ENCODE measurements around the gene DENND4B. TPM values are rescaled to one million over a fixed set of nuclear protein-coding genes. Genes with fewer than 3 reads are reported as not detected.
"Not testable (repeated sequence)": the region's sequence is repeated elsewhere in the genome, so short reads cannot be mapped to it uniquely, and the experiment has no call there.

Gene DENND4B
- total RNA-seq, 2 experiments from 2014 or later, result 147 to 173 TPM

DNA sequence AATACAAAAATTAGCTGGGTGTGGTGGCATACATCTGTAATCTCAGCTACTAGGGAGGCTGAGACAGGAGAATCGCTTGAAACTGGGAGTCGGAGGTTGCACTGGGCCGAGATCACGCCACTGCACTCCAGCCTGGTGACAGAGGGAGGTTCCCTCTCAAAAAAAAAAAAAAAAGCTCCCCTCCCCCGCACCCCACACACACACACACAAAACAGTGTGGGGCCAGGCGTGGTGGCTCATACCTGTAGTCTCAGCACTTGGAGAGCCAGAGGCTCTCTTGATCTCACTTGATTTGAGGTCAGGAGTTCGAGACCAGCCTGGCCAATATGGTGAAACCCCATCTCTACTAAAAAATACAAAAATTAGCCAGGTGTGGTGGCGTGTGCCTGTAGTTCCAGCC, 40.6 kb downstream of the DENND4B start:
- H3K4me1 Mint-ChIP-seq, result peaks cover 13% of the 10 kb centered on the region
- H3K27ac Mint-ChIP-seq, H3K27me3 Mint-ChIP-seq: not testable (repeated sequence)

GRCh38 chr1:153903841-153904455, 42.6 kb downstream of the DENND4B start:
- CTCF ChIA-PET, result no interaction called here
- Mint-ChIP-seq H3K4me1 (peaks cover 16% of the 10 kb centered on the region), H3K9me3 (ENCODE audit: low read depth) (no peaks in the 10 kb centered on the region), H3K4me3 (no peak overlapping the region), H3K36me3 (peaks cover 22% of the 10 kb centered on the region), H3K27ac (no peak overlapping the region), H3K27me3 (no peaks in the 10 kb centered on the region)
- ATAC-seq (no peak), DNase-seq (no peak)

More for the DNA sequence above, 40.6 kb downstream of the DENND4B start:
- not testable (repeated sequence) for H3K9me3 Mint-ChIP-seq (ENCODE audit: low read depth); DNase-seq; H3K4me3 Mint-ChIP-seq; ATAC-seq
- peaks cover 20% of the 10 kb centered on the region for H3K36me3 Mint-ChIP-seq
- CTCF ChIA-PET, result interaction anchor here (1.1 kb wide), 1 partner anchor 16 kb away, joined by 3 read pairs; no protein-coding TSS in a partner anchor

GRCh38 chr1:153899509-153899908, 47.0 kb downstream of the DENND4B start:
- Mint-ChIP-seq H3K27ac (no peak overlapping the region), H3K36me3 (peaks cover 12% of the 10 kb centered on the region), H3K9me3 (ENCODE audit: low read depth) (no peaks in the 10 kb centered on the region), H3K4me1 (peaks cover 13% of the 10 kb centered on the region), H3K27me3 (no peaks in the 10 kb centered on the region), H3K4me3 (no peak overlapping the region)
- ATAC-seq, result no peak
- DNase-seq, result no peak
- CTCF ChIA-PET, result no interaction called here

DNA sequence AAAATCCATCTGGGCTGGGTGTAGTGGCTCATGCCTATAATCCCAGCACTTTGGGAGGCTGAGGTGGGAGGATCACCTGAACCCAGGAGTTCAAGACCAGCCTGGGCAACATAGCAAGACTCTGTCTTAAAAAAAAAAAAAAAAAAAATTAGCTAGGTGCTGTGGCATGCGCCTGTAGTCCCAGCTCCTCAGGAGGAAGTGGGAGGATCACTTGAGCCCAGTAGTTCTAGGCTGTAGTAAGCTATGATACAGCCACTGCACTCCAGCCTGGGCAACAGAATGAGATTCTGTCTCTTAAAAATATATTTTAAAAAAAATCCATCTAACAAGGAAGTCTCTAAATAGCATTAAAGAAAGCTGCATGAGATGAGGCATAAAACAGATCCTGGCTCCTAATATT, 50.7 kb downstream of the DENND4B start:
- H3K9me3 Mint-ChIP-seq (ENCODE audit: low read depth); ATAC-seq; H3K27me3 Mint-ChIP-seq; H3K27ac Mint-ChIP-seq; DNase-seq; H3K4me3 Mint-ChIP-seq: not testable (repeated sequence)
- H3K36me3 Mint-ChIP-seq, result peaks cover 15% of the 10 kb centered on the region
- H3K4me1 Mint-ChIP-seq, result peaks cover 15% of the 10 kb centered on the region
- CTCF ChIA-PET, result interaction anchor here (1.7 kb wide), 1 partner anchor 98 kb away, joined by 5 read pairs; no protein-coding TSS in a partner anchor

GRCh38 chr1:153891042-153891441, 55.5 kb downstream of the DENND4B start:
- Mint-ChIP-seq H3K4me1 (peaks cover 30% of the 10 kb centered on the region), H3K36me3 (peaks cover 20% of the 10 kb centered on the region)
- H3K27ac Mint-ChIP-seq; ATAC-seq; H3K9me3 Mint-ChIP-seq (ENCODE audit: low read depth); H3K27me3 Mint-ChIP-seq; DNase-seq; H3K4me3 Mint-ChIP-seq; CTCF ChIA-PET: not testable (repeated sequence)

DNA sequence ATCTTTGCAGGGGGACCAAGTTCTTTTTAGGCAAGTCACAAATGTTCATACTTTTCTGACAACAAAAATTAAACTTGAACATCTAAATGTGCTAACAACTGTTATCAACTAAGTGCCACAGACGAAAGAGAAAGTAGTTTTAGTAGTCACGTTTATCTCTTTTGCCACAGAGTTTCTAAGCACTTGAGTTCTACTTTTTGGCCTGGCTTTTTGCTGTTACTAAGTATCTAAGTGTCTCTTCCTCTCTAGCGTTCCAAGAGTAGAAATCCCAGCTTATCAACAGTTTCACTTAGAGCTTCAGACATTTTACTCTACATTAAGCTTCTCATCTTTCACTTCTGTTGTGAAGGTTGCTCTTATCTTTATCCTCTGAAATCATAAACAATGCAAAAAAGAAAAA, 58.0 kb downstream of the DENND4B start:
- Mint-ChIP-seq H3K27ac (peak overlapping the region; percentile 73), H3K36me3 (peaks cover 21% of the 10 kb centered on the region), H3K4me1 (peaks cover 29% of the 10 kb centered on the region), H3K4me3 (peak overlapping the region; percentile 31), H3K27me3 (no peaks in the 10 kb centered on the region), H3K9me3 (ENCODE audit: low read depth) (no peaks in the 10 kb centered on the region)
- CTCF ChIA-PET, result interaction anchor here (0.7 kb wide), 1 partner anchor 321 kb away, joined by 3 read pairs; no protein-coding TSS in a partner anchor
- peak; percentile 55 for ATAC-seq
- no peak for DNase-seq

- ATAC-seq, result no peak
- DNase-seq, result no peak
- H3K27me3 Mint-ChIP-seq, result no peaks in the 10 kb centered on the region
- peaks cover 29% of the 10 kb centered on the region for H3K4me1 Mint-ChIP-seq
- H3K9me3 Mint-ChIP-seq (ENCODE audit: low read depth), result no peaks in the 10 kb centered on the region
- H3K4me3 Mint-ChIP-seq, result no peak overlapping the region
- peaks cover 17% of the 10 kb centered on the region for H3K36me3 Mint-ChIP-seq
- H3K27ac Mint-ChIP-seq, result no peak overlapping the region
- CTCF ChIA-PET, result interaction anchor here (0.7 kb wide), 1 partner anchor 33 kb away, joined by 5 read pairs; no protein-coding TSS in a partner anchor
These were observed 60.4 kb downstream of the DENND4B start for GRCh38 chr1:153886127-153886526.

DNA sequence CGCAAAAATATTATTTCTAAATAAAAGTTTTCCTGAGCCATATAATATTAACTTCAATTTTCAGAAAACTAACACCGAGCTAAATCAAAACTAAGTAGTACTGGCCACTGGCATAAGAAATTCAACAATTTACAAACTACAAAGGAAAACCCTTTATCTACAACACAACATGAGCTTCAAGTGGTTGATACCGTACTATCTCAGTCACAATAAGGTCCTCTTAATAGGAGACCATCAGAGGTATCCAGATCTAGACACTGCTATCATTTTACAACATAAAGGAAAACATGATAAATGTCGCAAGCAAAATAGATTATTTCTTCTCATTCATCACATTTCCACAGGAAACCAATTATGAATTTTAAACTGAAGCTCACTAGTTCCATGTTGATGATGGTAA, 63.3 kb downstream of the DENND4B start:
- no peaks in the 10 kb centered on the region for H3K27me3 Mint-ChIP-seq
- no peak for ATAC-seq
- CTCF ChIA-PET, result interaction anchor here (0.9 to 1.6 kb wide), 5 partner anchors 10 to 86 kb away, joined by 3 to 6 read pairs (median 3); no protein-coding TSS in a partner anchor
- no peaks in the 10 kb centered on the region for H3K9me3 Mint-ChIP-seq (ENCODE audit: low read depth)
- no peak for DNase-seq
- no peak overlapping the region for H3K4me3 Mint-ChIP-seq
- no peak overlapping the region for H3K27ac Mint-ChIP-seq
- peaks cover 17% of the 10 kb centered on the region for H3K4me1 Mint-ChIP-seq
- H3K36me3 Mint-ChIP-seq, result peaks cover 9% of the 10 kb centered on the region

DNA sequence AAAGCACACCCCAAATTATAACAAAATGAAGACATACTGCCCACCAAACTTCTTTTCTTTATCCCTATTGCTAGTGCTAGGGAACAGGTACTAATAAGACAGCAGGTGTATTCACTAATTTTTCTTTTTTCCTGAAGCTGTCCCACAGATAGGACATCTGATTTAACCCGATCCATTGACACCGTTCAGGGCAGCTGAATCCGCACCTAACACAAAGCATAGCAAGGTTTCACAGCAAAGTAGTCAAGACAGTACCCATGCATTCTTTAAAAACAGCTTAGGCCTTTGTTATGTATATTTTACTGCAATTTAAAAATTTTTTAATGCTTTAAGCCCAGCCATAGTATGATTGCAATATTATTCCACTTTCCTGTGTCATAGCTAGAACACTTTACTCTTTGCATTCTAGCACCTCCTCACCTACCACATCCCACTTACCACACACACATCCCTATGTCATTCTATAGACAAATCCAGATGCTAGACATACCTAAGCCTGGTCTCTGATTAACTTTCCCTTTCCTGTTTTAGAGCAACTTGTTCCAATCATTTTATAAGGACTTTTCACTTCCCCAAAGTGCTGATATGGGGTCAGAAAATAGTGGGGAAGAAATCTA, 64.1 kb downstream of the DENND4B start:
- Mint-ChIP-seq H3K27ac (no peak overlapping the region), H3K9me3 (ENCODE audit: low read depth) (no peaks in the 10 kb centered on the region), H3K36me3 (peaks cover 7% of the 10 kb centered on the region), H3K27me3 (no peaks in the 10 kb centered on the region), H3K4me1 (peaks cover 11% of the 10 kb centered on the region), H3K4me3 (no peak overlapping the region)
- CTCF ChIA-PET, result interaction anchor here (1.1 to 1.6 kb wide), 4 partner anchors 11 to 85 kb away, joined by 3 to 6 read pairs (median 3); partner anchors contain the start of gene GATAD2B
- ATAC-seq, result no peak
- no peak for DNase-seq

GRCh38 chr1:153881751-153882150, 64.8 kb downstream of the DENND4B start:
- peaks cover 5% of the 10 kb centered on the region for H3K36me3 Mint-ChIP-seq
- H3K9me3 Mint-ChIP-seq (ENCODE audit: low read depth), result no peaks in the 10 kb centered on the region
- CTCF ChIA-PET, result interaction anchor here (1.0 to 1.7 kb wide), 3 partner anchors 8 to 61 kb away, joined by 3 to 5 read pairs (median 3); partner anchors contain the start of gene GATAD2B

GRCh38 chr1:153880962-153881361, 65.6 kb downstream of the DENND4B start:
- DNase-seq (no peak), ATAC-seq (no peak)
- Mint-ChIP-seq H3K4me3 (no peak overlapping the region), H3K4me1 (peaks cover 7% of the 10 kb centered on the region), H3K9me3 (ENCODE audit: low read depth) (no peaks in the 10 kb centered on the region), H3K27ac (no peak overlapping the region), H3K27me3 (no peaks in the 10 kb centered on the region), H3K36me3 (peaks cover 5% of the 10 kb centered on the region)
- CTCF ChIA-PET, result interaction anchor here (0.7 to 1.7 kb wide), 4 partner anchors 9 to 83 kb away, joined by 3 to 5 read pairs (median 3); no protein-coding TSS in a partner anchor

More at GRCh38 chr1:153881751-153882150, 64.8 kb downstream of the DENND4B start:
- Mint-ChIP-seq H3K27ac (no peak overlapping the region), H3K4me1 (peaks cover 5% of the 10 kb centered on the region), H3K27me3 (no peaks in the 10 kb centered on the region), H3K4me3 (no peak overlapping the region)
- DNase-seq, result no peak
- no peak for ATAC-seq

DNA sequence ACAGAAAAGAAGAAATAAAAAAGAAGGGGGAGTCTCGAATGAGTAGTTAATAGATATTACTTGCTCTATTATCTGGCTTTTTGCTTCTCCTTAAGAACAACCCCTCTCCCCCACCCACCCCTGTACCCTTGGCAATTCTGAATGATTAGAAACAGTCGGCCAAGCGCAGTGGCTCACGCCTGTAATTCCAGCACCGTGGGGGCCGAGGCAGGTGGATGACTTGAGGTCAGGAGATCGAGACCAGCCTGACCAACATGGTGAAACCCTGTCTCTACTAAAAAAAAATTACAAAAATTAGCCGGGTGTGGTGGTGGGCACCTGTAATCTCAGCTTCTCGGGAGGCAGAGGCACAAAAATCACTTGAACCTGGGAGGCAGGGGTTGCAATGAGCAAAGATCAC, 66.5 kb downstream of the DENND4B start:
- H3K4me3 Mint-ChIP-seq, result no peak overlapping the region
- peaks cover 8% of the 10 kb centered on the region for H3K4me1 Mint-ChIP-seq
- CTCF ChIA-PET, result no interaction called here
- DNase-seq (no peak), ATAC-seq (no peak)
- peaks cover 8% of the 10 kb centered on the region for H3K36me3 Mint-ChIP-seq
- H3K27ac Mint-ChIP-seq, result no peak overlapping the region
- H3K9me3 Mint-ChIP-seq (ENCODE audit: low read depth), result no peaks in the 10 kb centered on the region
- no peaks in the 10 kb centered on the region for H3K27me3 Mint-ChIP-seq
